ENCODE measurements around the gene HOXC9. TPM values are rescaled to one million over a fixed set of nuclear protein-coding genes. Genes with fewer than 3 reads are reported as not detected.

HOXC9 gene
- total and polyA plus RNA-seq, 2 of the 4 experiments (the other 2 are of a cell fraction) = 0.26 TPM; not detected in 1

DNA sequence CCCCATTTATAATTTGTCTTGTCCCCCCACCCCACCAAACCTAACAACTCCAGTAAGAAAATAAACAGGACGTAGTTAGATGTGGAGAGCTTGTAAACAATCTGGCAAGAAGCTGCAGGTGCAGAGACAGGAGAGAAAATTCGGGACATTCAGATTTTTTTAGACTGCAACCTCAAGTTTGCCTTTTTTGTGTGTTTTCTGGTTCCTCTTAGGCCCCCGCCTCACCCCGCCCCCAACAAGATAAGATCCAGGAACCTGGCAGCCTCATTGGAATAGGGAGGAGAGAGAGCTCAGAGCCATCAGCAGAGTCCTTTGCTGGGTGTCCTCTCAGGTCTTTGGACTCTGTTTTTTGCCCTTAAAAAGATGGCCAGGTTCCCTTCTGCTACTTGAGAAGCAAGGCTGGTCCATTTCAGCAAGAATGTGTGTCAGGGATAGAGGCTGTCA, 12.2 kb upstream of the HOXC9 start:
- H3K4me2 ChIP-seq (ENCODE audit: low read depth, low read length) = no peak overlapping the region
- H2AK9ac ChIP-seq (replicated peaks; ENCODE audit: low read depth, low read length, poor library complexity) = no peak overlapping the region
- no peak overlapping the region for H3K27ac ChIP-seq (ENCODE audit: insufficient read depth, low read length)
- CTCF ChIA-PET = interaction anchor here (0.8 to 1.3 kb wide), 2 partner anchors 12 to 204 kb away, joined by 3 to 4 read pairs; partner anchors contain the start of gene HOXC9
- intact Hi-C loops (cut with micrococcal nuclease) = loop anchor here (5.0 kb wide), 1 partner anchor 221 kb away; no protein-coding TSS in a partner anchor
- H2BK15ac ChIP-seq (ENCODE audit: low read depth, low read length) = no peak overlapping the region
- no peaks in the 10 kb centered on the region for H3K79me1 ChIP-seq (ENCODE audit: low read depth in 1 of 2, low read length in 2 of 2)
- H4K5ac ChIP-seq (ENCODE audit: low read depth, low read length) = no peak overlapping the region
- no peak overlapping the region for H4K8ac ChIP-seq (ENCODE audit: low read depth in 2 of 2, low read length in 2 of 2)
- no peak for TF ChIP-seq NFE2L2 (IDR thresholded peaks at IDR 0.05; ENCODE audit: low read depth, low read length)
- no peak overlapping the region for H2BK120ac ChIP-seq (ENCODE audit: low read depth, low read length)
- H2BK20ac ChIP-seq (ENCODE audit: low read depth, low read length) = no peak overlapping the region
- 0 out of 2 replicates have a peak, but pooled peaks cover 2% of the 10 kb centered on the region for H3K4me1 ChIP-seq (ENCODE audit: control insufficient read depth, insufficient read depth, low read length)
- DNase-seq = no peak
- no peak overlapping the region for H3K4me3 ChIP-seq (ENCODE audit: insufficient read depth, low read depth, low read length)
- no peak overlapping the region for H3K14ac ChIP-seq (replicated peaks; ENCODE audit: low read depth, low read length)
- H3K4ac ChIP-seq (ENCODE audit: low read depth, low read length) = no peak overlapping the region
- H3K9me3 ChIP-seq (ENCODE audit: control insufficient read depth, insufficient read depth, low read length) = peaks cover 10% of the 10 kb centered on the region
- no peaks in the 10 kb centered on the region for H3K36me3 ChIP-seq (ENCODE audit: control insufficient read depth, insufficient read depth, low read length)
- H2AK5ac ChIP-seq (ENCODE audit: low read depth, low read length) = no peak overlapping the region
- H4K20me1 ChIP-seq (ENCODE audit: insufficient read depth, low read length) = no peaks in the 10 kb centered on the region; the same call in 1 of the 2 replicates
- no peak overlapping the region for H4K91ac ChIP-seq (ENCODE audit: insufficient read depth, low read depth, low read length)
- dilution Hi-C loops (cut with HindIII; ENCODE audit: low sequenced_read_pairs, unreplicated experiment) = no loop called here
- no peak for ATAC-seq (ENCODE audit: low read depth)
- H3K9me1 ChIP-seq (ENCODE audit: insufficient read depth, low read length) = no peaks in the 10 kb centered on the region
- no peak overlapping the region for H3K9ac ChIP-seq (ENCODE audit: low read depth, low read length)
- H3K23ac ChIP-seq (ENCODE audit: low read depth, low read length) = no peak overlapping the region
- H2AFZ ChIP-seq (replicated peaks; ENCODE audit: low read length, poor library complexity) = no peak overlapping the region
- in situ Hi-C loops (cut with MboI; ENCODE audit: low sequenced_read_pairs) = no loop called here
- H3K18ac ChIP-seq (ENCODE audit: low read depth, low read length) = no peak overlapping the region
- H3K27me3 ChIP-seq (ENCODE audit: control insufficient read depth, insufficient read depth, low read length) = peaks cover 96% of the 10 kb centered on the region
- no peak overlapping the region for H2BK5ac ChIP-seq (ENCODE audit: low read depth, low read length, poor library complexity, severe bottlenecking)
- BruUV-seq (replicated peaks) = no TSS peak
- POLR2A ChIA-PET (ENCODE audit: unreplicated experiment) = no interaction called here
- H3K56ac ChIP-seq (ENCODE audit: extremely low read depth, insufficient read depth, low read length) = no peak overlapping the region
- no CpG with 5 or more reads among the region's 4 CpGs for WGBS, 2 experiments (ENCODE audit: extremely low coverage in 2 of 2, insufficient read length in 1 of 2)
